ENCODE results near the gene RERE. TPM values are rescaled to one million over a fixed set of nuclear protein-coding genes. Genes with fewer than 3 reads are reported as not detected.

Gene RERE
- total RNA-seq, 1 experiment from 2014 or later, result 40.6 TPM

DNA sequence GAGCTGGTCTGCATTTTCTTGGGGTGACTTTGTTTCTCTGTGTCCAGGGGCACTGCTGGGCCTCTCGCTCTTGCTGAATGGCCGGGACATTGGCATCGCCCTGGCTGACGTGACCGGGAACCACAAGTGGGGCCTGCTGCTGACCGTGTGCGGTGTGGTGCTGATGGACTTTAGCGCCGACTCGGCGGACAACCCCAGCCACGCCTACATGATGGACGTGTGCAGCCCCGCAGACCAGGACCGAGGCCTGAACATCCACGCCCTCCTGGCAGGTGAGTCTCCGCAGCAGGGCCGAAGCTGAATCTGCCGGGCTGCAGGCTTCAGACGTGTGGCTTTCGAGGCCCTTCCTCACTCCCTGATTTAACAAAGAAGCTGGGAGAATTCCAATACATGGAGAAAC lies 491.7 kb downstream of the RERE start:
- ChIA-PET POLR2A (no interaction called here), RAD21 (ENCODE audit: low non-redundant PET in 1 of 2, low total read pairs in 2 of 2, uncharacterized antibody in 2 of 2, unreplicated experiment in 2 of 2) (interaction anchor here in 1 of 2 experiments (0.7 kb wide), 1 partner anchor 631 kb away, joined by 3 read pairs; no protein-coding TSS in a partner anchor), CTCF (no interaction called here)
- no peak for DNase-seq (ENCODE audit: low read depth, low spot score)
- H3K9ac ChIP-seq (ENCODE audit: low read length), result no peak overlapping the region
- no peaks in the 10 kb centered on the region for H3K27me3 ChIP-seq (ENCODE audit: insufficient read depth, low read length)
- no peaks in the 10 kb centered on the region for H4K20me1 ChIP-seq (ENCODE audit: insufficient read depth)
- H3K27ac ChIP-seq (ENCODE audit: low read depth, low read length), result no peak overlapping the region
- H2AFZ ChIP-seq (ENCODE audit: low read depth, low read length, poor library complexity, severe bottlenecking), result no peak overlapping the region
- no TSS peak for BruUV-seq (replicated peaks)
- ATAC-seq, result no peak
- no peaks in the 10 kb centered on the region for H3K9me3 ChIP-seq (ENCODE audit: control insufficient read depth in 1 of 2, insufficient read depth in 1 of 2, low read depth in 1 of 2, low read length in 2 of 2)
- H3K36me3 ChIP-seq (ENCODE audit: control insufficient read depth in 1 of 2, insufficient read depth in 2 of 2, low read length in 2 of 2), result peaks cover 7 to 9% of the 10 kb centered on the region in 2 experiments
- H3K4me3 ChIP-seq (replicated peaks in 1 of 2; ENCODE audit: low read depth in 1 of 2, low read length in 2 of 2), result no peak overlapping the region
- H3K4me1 ChIP-seq (ENCODE audit: control insufficient read depth in 1 of 2, insufficient read depth in 2 of 2, low read length in 2 of 2), result no peaks in the 10 kb centered on the region
- no peaks in the 10 kb centered on the region; the same call in 1 of the 2 replicates for H3K9me2 ChIP-seq (ENCODE audit: insufficient read depth)
- TF ChIP-seq POLR2A (IDR thresholded peaks at IDR 0.05; ENCODE audit: borderline replicate concordance, extremely low read depth, insufficient read depth, insufficient read length), result no peak
- TF ChIP-seq, protein P1, sequence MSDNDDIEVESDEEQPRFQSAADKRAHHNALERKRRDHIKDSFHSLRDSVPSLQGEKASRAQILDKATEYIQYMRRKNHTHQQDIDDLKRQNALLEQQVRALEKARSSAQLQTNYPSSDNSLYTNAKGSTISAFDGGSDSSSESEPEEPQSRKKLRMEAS (IDR thresholded peaks at IDR 0.05), result no peak
- TF ChIP-seq CEBPB (IDR thresholded peaks at IDR 0.05; ENCODE audit: low read depth), result no peak
- TF ChIP-seq SIN3A (IDR thresholded peaks at IDR 0.05; ENCODE audit: low read depth), result no peak
- TF ChIP-seq TCF7L2 (IDR thresholded peaks at IDR 0.05; ENCODE audit: borderline replicate concordance, extremely low read depth, insufficient read depth, insufficient read length), result no peak
- TF ChIP-seq RAD21 (IDR thresholded peaks at IDR 0.05; ENCODE audit: low read depth), result no peak
- TF ChIP-seq ATF3 (IDR thresholded peaks at IDR 0.05), result no peak
- intact Hi-C loops (cut with micrococcal nuclease), result no loop called here
- H3K4me2 ChIP-seq (ENCODE audit: low read length), result no peak overlapping the region
- H3K79me2 ChIP-seq (ENCODE audit: insufficient read depth, low read length), result no peaks in the 10 kb centered on the region

DNA sequence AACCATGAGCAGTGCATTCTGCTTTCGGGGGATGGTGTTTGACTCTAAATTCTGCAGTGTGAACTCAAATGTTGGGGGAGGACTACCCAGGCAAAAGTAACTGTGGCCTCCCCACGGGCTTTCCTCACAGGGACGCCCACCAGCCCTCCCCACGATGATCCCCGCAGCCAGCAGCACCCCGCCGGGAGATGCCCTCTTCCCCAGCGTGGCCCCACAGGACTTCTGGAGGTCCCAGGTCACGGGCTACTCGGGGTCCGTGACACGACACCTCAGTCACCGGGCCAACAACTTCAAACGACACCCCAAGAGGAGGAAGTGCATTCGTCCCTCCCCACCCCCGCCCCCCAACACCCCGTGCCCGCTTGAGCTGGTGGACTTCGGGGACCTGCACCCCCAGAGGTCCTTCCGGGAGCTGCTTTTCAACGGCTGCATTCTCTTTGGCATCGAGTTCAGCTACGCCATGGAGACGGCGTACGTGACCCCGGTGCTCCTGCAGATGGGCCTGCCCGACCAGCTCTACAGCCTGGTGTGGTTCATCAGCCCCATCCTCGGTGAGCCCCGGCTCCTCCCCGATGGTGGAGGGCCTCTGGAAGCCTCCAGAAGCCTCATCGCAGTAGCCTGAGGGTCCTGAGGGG lies 493.1 kb downstream of the RERE start:
- ATAC-seq (no peak), DNase-seq (ENCODE audit: low read depth, low spot score) (no peak)
- ChIA-PET POLR2A (no interaction called here), RAD21 (ENCODE audit: low non-redundant PET in 1 of 2, low total read pairs in 2 of 2, uncharacterized antibody in 2 of 2, unreplicated experiment in 2 of 2) (no interaction called here), CTCF (no interaction called here)
- no peaks in the 10 kb centered on the region for H3K79me2 ChIP-seq (ENCODE audit: insufficient read depth, low read length)
- H3K36me3 ChIP-seq (ENCODE audit: control insufficient read depth in 1 of 2, insufficient read depth in 2 of 2, low read length in 2 of 2), result peaks cover 7 to 9% of the 10 kb centered on the region in 2 experiments
- no peaks in the 10 kb centered on the region for H4K20me1 ChIP-seq (ENCODE audit: insufficient read depth)
- no peak overlapping the region for H3K4me3 ChIP-seq (replicated peaks in 1 of 2; ENCODE audit: low read depth in 1 of 2, low read length in 2 of 2)
- BruUV-seq (replicated peaks), result no TSS peak
- H3K9me3 ChIP-seq (ENCODE audit: control insufficient read depth in 1 of 2, insufficient read depth in 1 of 2, low read depth in 1 of 2, low read length in 2 of 2), result no peaks in the 10 kb centered on the region
- no peak overlapping the region for H3K4me2 ChIP-seq (ENCODE audit: low read length)
- intact Hi-C loops (cut with micrococcal nuclease), result no loop called here
- TF ChIP-seq ZFX (IDR thresholded peaks at IDR 0.05) (no peak), YY1 (IDR thresholded peaks at IDR 0.05; ENCODE audit: extremely low read depth, insufficient replicate concordance, low read depth, low read length) (no peak), EGR1 (IDR thresholded peaks at IDR 0.05; ENCODE audit: low read depth) (no peak), ELF1 (IDR thresholded peaks at IDR 0.05; ENCODE audit: borderline replicate concordance, low read depth) (no peak), CBX3 (IDR thresholded peaks at IDR 0.05; ENCODE audit: low read depth) (no peak), SIN3A (IDR thresholded peaks at IDR 0.05; ENCODE audit: low read depth) (no peak), FOSL1 (IDR thresholded peaks at IDR 0.05; ENCODE audit: low read depth) (no peak), EZH2 (IDR thresholded peaks at IDR 0.05) (no peak), EZH2phosphoT487 (IDR thresholded peaks at IDR 0.05; ENCODE audit: borderline replicate concordance) (no peak), POLR2AphosphoS5 (IDR thresholded peaks at IDR 0.05; ENCODE audit: low read depth, low read length) (no peak), ATF3 (IDR thresholded peaks at IDR 0.05) (no peak)
- TF ChIP-seq, protein P1 (IDR thresholded peaks at IDR 0.05), result no peak
- TF ChIP-seq, protein P2, sequence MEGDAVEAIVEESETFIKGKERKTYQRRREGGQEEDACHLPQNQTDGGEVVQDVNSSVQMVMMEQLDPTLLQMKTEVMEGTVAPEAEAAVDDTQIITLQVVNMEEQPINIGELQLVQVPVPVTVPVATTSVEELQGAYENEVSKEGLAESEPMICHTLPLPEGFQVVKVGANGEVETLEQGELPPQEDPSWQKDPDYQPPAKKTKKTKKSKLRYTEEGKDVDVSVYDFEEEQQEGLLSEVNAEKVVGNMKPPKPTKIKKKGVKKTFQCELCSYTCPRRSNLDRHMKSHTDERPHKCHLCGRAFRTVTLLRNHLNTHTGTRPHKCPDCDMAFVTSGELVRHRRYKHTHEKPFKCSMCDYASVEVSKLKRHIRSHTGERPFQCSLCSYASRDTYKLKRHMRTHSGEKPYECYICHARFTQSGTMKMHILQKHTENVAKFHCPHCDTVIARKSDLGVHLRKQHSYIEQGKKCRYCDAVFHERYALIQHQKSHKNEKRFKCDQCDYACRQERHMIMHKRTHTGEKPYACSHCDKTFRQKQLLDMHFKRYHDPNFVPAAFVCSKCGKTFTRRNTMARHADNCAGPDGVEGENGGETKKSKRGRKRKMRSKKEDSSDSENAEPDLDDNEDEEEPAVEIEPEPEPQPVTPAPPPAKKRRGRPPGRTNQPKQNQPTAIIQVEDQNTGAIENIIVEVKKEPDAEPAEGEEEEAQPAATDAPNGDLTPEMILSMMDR (IDR thresholded peaks at IDR 0.05 in 2 of 3, conservative IDR thresholded peaks at IDR 0.05 in 1 of 3; ENCODE audit: borderline replicate concordance in 1 of 3, insufficient read depth in 1 of 3, low read depth in 2 of 3, low read length in 2 of 3), result no peak
- H3K4me1 ChIP-seq (ENCODE audit: control insufficient read depth in 1 of 2, insufficient read depth in 2 of 2, low read length in 2 of 2), result no peaks in the 10 kb centered on the region
- no peaks in the 10 kb centered on the region for H3K27me3 ChIP-seq (ENCODE audit: insufficient read depth, low read length)
- no peaks in the 10 kb centered on the region; the same call in 1 of the 2 replicates for H3K9me2 ChIP-seq (ENCODE audit: insufficient read depth)
- H3K9ac ChIP-seq (ENCODE audit: low read length), result no peak overlapping the region
- H3K27ac ChIP-seq (ENCODE audit: low read depth, low read length), result no peak overlapping the region
- H2AFZ ChIP-seq (ENCODE audit: low read depth, low read length, poor library complexity, severe bottlenecking), result no peak overlapping the region
